GM19193 (cell line): Measurements from ENCODE around the gene TP53RK.

Experiments used
- POLR2A ChIP-seq: IDR thresholded peaks from 4 replicates; pipeline ENCODE4 v1.6.1; 2011; ENCODE audit not compliant: insufficient read depth, insufficient read length; ENCODE audit errors: extremely low read depth

Gene TP53RK

GRCh38 chr20:46642969-46643343 is 46.3 kb downstream of the TP53RK start:
- TF ChIP-seq POLR2A = no peak

DNA sequence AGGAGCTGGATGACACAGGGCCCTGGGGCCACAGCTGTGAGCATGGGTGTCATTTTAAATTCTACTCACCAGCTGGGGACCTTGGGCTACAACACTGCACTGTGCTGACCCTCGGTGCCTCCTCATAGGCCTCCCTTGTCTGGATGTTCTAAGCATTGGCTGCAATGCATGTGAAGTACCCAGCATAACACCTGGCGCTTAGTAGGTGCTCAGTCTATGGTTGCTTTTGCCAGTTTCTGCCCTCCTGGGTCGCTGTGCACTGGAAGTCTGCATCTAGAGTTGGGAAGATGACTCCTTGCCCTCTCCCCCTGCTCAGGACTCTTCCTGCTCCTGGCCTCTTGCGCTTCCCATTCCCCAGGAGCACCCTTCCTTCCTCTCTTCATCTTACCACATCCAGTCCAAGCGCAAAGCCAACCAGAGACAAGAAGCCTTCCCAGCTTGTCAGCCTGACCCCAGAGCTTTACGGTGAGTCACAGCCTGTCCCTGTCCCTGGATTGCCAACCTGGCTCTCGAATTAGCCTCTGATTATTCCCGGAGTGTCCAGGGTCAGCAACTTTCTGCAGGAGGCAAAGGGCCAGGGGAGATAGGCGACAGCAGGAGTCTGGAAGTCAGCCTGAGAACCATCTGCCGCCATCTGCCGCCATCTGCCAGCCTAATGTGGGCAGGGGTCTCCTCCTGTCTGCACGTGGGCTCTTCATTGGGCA is 46.8 kb downstream of the TP53RK start:
- TF ChIP-seq POLR2A = no peak

GRCh38 chr20:46641424-46641823 is 47.8 kb downstream of the TP53RK start:
- TF ChIP-seq POLR2A = no peak

GRCh38 chr20:46640536-46641311 is 48.5 kb downstream of the TP53RK start:
- no peak for TF ChIP-seq POLR2A

DNA sequence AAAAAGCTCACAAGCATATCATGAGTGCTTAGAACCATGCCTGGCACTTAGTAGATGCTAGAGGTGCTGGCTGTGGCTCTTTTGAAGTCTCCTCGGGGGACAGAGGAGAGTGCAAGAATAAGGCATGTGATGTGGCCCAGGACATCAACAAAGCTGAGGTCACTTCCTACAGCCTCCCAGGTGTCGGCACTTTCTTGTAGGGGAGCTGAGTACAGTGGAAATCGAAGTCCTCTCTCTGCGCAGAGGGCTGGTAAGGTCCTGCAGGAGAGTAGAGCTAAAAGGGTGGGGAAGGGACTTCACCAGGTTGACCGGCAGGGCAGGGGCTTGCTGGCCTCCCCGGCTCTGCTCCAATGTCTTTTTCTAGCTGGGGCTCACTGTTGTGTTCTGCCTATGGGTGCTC is 49.2 kb downstream of the TP53RK start:
- no peak for TF ChIP-seq POLR2A

DNA sequence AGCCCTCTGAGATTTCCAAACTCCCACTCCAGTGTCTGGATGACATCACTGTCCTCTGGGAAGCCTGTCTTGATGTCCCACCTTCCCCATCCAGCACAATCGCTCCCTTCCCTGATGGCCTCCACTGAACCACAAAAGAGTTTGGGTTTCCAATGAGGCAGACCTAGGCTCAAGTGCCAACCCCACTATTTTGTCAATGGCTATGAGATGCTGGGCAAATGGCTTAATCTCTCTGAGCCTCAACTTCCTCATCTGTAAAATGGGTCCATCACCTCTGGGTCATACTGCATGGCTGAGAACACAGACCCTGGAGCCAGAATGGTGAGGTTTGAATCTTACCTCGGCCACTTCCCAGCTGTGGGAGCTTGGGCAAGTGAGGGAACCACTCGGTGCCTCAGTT is 49.7 kb downstream of the TP53RK start:
- TF ChIP-seq POLR2A = no peak

DNA sequence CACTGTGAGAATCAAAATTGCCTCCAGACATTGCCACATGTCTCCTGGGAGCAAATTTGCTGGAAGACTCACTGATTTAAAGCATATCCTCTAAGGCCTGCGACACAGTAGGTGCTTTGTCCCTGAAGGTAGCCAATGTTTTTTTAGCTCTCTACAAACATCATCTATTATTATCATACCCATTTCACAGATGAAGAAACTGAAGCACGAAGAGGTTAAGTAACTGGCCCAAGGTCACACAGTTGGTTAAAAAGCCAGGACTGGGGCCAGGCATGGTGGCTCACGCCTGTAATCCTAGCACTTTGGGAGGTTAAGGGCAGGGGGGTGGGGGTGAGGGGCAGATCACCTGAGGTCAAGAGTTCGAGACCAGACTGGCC is 50.4 kb downstream of the TP53RK start:
- no peak for TF ChIP-seq POLR2A

DNA sequence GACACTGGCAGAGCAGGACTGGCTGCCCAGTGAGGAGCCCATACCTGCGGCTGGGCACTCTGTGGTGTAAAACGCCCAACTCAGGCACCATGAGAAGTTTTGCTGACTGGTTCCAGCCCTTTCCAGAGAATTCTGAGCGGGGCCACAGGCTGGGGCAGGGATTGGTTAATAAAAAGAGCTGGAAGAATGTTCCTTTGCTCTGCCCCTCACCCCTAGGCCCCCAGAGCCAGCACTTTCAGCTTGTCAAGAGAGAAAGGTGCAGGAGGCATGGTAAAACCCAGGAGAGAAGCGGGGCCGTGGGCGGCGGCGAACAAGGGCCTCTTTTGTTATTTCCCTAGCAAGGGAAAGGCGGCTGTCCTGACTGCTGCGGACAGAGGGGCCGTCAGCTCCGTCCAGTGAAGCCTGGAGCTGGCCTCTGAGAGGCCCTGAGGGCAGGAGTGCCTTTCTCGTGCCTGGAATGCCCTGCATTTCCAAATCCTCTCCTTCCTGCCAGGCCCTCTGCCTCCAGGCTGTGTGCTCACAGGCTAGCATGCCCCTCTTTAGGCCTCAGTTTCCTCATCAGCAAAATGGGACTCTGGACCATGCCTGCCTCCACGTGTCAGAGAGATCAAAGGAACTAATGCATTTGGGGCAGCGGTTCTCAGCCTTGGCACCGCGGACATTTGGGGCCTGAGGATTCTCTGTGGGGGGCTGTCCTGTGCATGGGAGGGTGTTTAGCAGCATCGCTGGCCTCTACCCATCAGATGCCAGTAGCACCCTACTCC is 50.9 kb downstream of the TP53RK start:
- no peak for TF ChIP-seq POLR2A

DNA sequence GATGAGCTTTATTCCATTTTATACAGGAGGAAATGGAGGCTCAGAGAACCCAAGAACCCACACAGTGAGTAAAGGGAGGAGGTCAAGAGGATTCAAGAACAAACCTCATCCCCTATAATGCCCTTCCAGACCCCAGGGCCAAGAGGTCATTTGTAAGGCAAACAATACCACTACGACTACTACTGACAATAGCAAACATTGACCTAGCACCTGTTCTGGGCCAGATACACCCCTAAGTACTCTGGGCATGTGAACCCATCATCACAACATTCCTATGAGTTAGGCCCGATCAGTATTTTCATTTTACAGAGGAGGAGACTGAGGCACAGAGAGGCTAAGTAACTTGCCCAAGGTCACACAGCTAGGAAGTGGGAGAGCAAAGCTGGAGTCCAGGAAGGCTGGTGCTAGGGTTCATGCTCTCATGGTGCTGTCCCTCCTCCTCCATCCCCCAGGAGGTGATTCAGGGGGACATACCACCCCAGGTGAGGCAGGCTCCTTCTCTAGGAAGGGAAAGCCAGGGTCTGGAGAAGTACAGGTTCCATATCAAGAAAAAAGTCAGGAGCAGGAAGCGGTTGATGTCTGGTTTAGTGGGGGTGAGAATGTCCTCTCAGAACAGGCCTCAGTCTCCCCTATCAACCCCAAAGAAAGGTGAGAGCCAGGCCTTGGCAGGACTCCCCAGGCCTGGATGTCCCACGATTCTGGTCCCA is 51.7 kb downstream of the TP53RK start:
- TF ChIP-seq POLR2A = no peak

DNA sequence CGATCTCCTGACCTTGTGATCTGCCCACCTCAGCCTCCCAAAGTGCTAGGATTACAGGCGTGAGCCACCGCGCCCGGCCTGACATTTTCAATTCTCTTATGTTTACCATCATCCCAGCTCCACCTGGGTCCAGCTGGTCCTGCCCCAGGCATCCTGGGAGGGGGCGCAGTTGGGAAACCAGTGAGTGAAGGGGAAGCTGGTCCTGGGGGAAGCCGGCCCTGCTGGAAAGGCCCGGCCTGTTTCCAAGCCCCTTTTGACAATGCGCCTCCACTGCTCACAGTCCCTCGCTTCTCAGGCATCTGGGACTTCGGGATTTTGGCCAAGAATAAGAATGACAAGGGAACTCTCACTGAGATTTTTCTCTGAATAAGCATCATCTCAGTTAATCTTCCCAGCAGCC is 52.2 kb downstream of the TP53RK start:
- TF ChIP-seq POLR2A = no peak

GRCh38 chr20:46636514-46636913 is 52.7 kb downstream of the TP53RK start:
- TF ChIP-seq POLR2A = no peak

DNA sequence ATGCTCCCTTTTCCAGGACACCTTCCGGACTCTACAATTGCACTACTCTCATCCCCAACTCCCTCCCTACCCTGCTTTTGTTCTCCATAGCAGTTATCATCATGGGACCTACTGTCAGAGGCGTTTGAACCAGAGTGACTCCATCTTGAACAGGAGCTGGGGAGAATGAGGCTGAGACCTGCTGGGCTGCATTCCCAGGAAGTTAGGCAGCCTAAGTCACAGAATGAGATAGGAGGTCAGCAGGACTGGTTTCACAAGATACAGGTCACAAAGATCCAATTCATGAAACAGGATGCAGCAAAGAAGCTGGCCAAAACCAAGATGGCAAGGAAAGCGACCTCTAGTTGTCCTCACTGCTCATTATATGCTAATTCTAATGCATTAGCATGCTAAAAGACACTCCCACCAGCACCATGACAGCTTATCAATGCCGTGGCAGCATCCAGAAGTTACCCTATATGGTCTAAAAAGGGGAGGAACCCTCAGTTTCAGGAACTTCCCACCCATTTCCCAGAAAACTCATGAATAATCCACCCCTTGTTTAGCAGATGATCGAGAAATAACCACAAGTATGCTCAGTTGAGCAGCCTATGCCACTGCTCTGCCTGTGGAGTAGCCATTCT is 53.6 kb downstream of the TP53RK start:
- TF ChIP-seq POLR2A = no peak

DNA sequence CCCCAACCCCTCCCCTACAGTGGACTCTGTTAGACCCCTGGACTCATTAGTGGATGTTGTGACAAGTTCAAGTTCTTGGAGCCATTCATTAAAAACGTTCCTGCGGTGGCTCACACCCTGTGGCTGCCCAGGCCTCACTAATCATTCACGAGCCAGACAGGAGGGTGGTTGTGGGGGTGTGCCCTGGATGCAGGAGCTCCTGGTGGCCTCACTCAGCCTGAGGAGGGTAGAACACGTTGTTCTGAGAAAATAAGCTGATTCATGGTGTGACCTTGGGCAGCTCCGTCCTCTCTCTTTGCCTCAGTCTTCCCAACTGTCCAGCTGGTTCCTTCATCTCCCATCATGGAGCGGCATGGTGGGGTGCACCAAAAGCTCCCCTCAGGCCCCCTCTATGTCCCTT is 54.7 kb downstream of the TP53RK start:
- TF ChIP-seq POLR2A = no peak
